GM12878 (cell line): ENCODE data around the gene CDC14B. TPM values are rescaled to one million over a fixed set of nuclear protein-coding genes. Genes with fewer than 3 reads are reported as not detected.

Source experiments
- CBX5 ChIP-seq: sonication (generic); IDR thresholded peaks from 2 replicates; pipeline ENCODE4 v1.6.1; 2016; ENCODE audit warnings: low read depth, moderate library complexity, mild to moderate bottlenecking, inconsistent platforms
- CUX1 ChIP-seq: IDR thresholded peaks from 2 replicates; pipeline ENCODE4 v1.6.1; 2012; ENCODE audit warnings: improper control_type of control experiment, low read depth, low read length; ENCODE audit not compliant: insufficient replicate concordance
- FOS ChIP-seq: IDR thresholded peaks from 3 replicates; pipeline ENCODE4 v1.6.1; 2011; ENCODE audit warnings: borderline replicate concordance; ENCODE audit not compliant: insufficient read length; ENCODE audit errors: extremely low read depth
- FOXM1 ChIP-seq: IDR thresholded peaks from 2 replicates; pipeline ENCODE4 v1.6.1; 2012; ENCODE audit warnings: low read depth, mild to moderate bottlenecking, inconsistent platforms, low read length, moderate library complexity
- IRF4 ChIP-seq: IDR thresholded peaks from 2 replicates; pipeline ENCODE4 v1.6.1; 2011; ENCODE audit warnings: low read depth, low read length
- MYB ChIP-seq: fragments of 150-350 bp; IDR thresholded peaks from 2 replicates; pipeline ENCODE4 v1.6.1; 2014; ENCODE audit warnings: mild to moderate bottlenecking, low read depth, low read length, borderline replicate concordance
- NFIC ChIP-seq: IDR thresholded peaks from 2 replicates; pipeline ENCODE4 v1.6.1; 2012; ENCODE audit warnings: low read depth, mild to moderate bottlenecking, inconsistent platforms, low read length, moderate library complexity
- NFYB ChIP-seq: IDR thresholded peaks from 2 replicates; pipeline ENCODE4 v1.6.1; 2011; ENCODE audit warnings: low read depth, mild to moderate bottlenecking, low read length, improper control_type of control experiment, moderate library complexity; ENCODE audit not compliant: insufficient read depth
- PAX8 ChIP-seq: fragments of 450-650 bp; IDR thresholded peaks from 2 replicates; pipeline ENCODE4 v1.6.1; 2017; ENCODE audit warnings: mild to moderate bottlenecking, moderate library complexity
- POLR2AphosphoS2 ChIP-seq: IDR thresholded peaks from 2 replicates; pipeline ENCODE4 v1.6.1; 2011; ENCODE audit warnings: low read depth, mild to moderate bottlenecking, low read length, improper control_type of control experiment, moderate library complexity
- SMAD1 ChIP-seq: fragments of 450-650 bp; IDR thresholded peaks from 2 replicates; pipeline ENCODE4 v1.6.1; 2018; ENCODE audit warnings: mild to moderate bottlenecking, low read depth; ENCODE audit not compliant: partially characterized antibody
- SRF ChIP-seq, 2 experiments: IDR thresholded peaks; 2 replicates each; pipeline ENCODE4 v1.6.1; 2011; ENCODE audit warnings: low read depth in 2 of 2, low read length in 2 of 2, mild to moderate bottlenecking in 1 of 2, moderate library complexity in 1 of 2
- SUPT20H ChIP-seq: IDR thresholded peaks from 2 replicates; pipeline ENCODE4 v1.6.1; 2011; ENCODE audit warnings: low read depth, mild to moderate bottlenecking, low read length, moderate library complexity, borderline replicate concordance; ENCODE audit not compliant: control insufficient read depth
- TARDBP ChIP-seq: IDR thresholded peaks from 2 replicates; pipeline ENCODE4 v1.6.1; 2016; ENCODE audit warnings: borderline replicate concordance
- TBL1XR1 ChIP-seq: IDR thresholded peaks from 2 replicates; pipeline ENCODE4 v1.6.1; 2012; ENCODE audit warnings: low read depth, low read length, improper control_type of control experiment
- ZNF24 ChIP-seq: fragments of 450-650 bp; IDR thresholded peaks from 2 replicates; pipeline ENCODE4 v1.6.1; 2017; ENCODE audit warnings: antibody characterized with exemption, mild to moderate bottlenecking
- ZNF274 ChIP-seq: IDR thresholded peaks from one replicate; pipeline ENCODE4 v1.8.0; 2011; ENCODE audit not compliant: insufficient read length, insufficient read depth
- polyA plus RNA-seq, 11 experiments: library from polyadenylated mRNA; depleted of rRNA in 4 of 11; unstranded in 6 of 11; stranded (reverse) in 5 of 11; fragments of >200 nt; fragmentation: Nextera tagmentation in 4 of 11; fragmentation: Illumina TruSeq in 1 of 11; extraction: Ambion mirVana in 4 of 11; extraction: Trizol in 1 of 11; gene quantifications; 1 replicate in 1 of 11; 2 replicates in 10 of 11; pipeline versions ENCODE4 v1.2.1 to v1.2.3, GENCODE V29; 2011 to 2016; ENCODE audit warnings: inconsistent platforms in 2 of 11, missing spikeins in 2 of 11, low read depth in 1 of 11
- total RNA-seq, 4 experiments: library from RNA; depleted of rRNA in 3 of 4; stranded (reverse); fragments of >200 nt in 3 of 4; fragmentation: Illumina TruSeq in 1 of 4; extraction: Trizol in 1 of 4; gene quantifications; 2 replicates each; pipeline versions ENCODE4 v1.2.1 to v1.2.3, GENCODE V29; 2013 to 2021
- TF ChIP-seq, protein P1 (sequence below): IDR thresholded peaks from 2 replicates; pipeline ENCODE4 v1.6.1; 2012; ENCODE audit warnings: mild to moderate bottlenecking, low read depth, low read length
- TF ChIP-seq, protein P2 (sequence below): fragments of 150-350 bp; IDR thresholded peaks from 2 replicates; pipeline ENCODE4 v1.6.1; 2014; ENCODE audit warnings: mild to moderate bottlenecking, low read depth, low read length
- TF ChIP-seq, protein P3 (sequence below): fragments of 450-650 bp; IDR thresholded peaks from 2 replicates; pipeline ENCODE4 v1.6.1; 2014; ENCODE audit warnings: mild to moderate bottlenecking

Gene CDC14B
- total and polyA plus RNA-seq, 10 of the 15 experiments (the other 5 are each of a cell fraction or from before 2014, with no cell fraction given), result 3.7 to 11.7 (median 6.2) TPM

- TF ChIP-seq, protein P1, sequence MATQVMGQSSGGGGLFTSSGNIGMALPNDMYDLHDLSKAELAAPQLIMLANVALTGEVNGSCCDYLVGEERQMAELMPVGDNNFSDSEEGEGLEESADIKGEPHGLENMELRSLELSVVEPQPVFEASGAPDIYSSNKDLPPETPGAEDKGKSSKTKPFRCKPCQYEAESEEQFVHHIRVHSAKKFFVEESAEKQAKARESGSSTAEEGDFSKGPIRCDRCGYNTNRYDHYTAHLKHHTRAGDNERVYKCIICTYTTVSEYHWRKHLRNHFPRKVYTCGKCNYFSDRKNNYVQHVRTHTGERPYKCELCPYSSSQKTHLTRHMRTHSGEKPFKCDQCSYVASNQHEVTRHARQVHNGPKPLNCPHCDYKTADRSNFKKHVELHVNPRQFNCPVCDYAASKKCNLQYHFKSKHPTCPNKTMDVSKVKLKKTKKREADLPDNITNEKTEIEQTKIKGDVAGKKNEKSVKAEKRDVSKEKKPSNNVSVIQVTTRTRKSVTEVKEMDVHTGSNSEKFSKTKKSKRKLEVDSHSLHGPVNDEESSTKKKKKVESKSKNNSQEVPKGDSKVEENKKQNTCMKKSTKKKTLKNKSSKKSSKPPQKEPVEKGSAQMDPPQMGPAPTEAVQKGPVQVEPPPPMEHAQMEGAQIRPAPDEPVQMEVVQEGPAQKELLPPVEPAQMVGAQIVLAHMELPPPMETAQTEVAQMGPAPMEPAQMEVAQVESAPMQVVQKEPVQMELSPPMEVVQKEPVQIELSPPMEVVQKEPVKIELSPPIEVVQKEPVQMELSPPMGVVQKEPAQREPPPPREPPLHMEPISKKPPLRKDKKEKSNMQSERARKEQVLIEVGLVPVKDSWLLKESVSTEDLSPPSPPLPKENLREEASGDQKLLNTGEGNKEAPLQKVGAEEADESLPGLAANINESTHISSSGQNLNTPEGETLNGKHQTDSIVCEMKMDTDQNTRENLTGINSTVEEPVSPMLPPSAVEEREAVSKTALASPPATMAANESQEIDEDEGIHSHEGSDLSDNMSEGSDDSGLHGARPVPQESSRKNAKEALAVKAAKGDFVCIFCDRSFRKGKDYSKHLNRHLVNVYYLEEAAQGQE, result no peak
- TF ChIP-seq TARDBP, result no peak
- TF ChIP-seq PAX8, result no peak
- TF ChIP-seq ZNF274, result no peak
- TF ChIP-seq FOS, result no peak
- TF ChIP-seq, protein P2, sequence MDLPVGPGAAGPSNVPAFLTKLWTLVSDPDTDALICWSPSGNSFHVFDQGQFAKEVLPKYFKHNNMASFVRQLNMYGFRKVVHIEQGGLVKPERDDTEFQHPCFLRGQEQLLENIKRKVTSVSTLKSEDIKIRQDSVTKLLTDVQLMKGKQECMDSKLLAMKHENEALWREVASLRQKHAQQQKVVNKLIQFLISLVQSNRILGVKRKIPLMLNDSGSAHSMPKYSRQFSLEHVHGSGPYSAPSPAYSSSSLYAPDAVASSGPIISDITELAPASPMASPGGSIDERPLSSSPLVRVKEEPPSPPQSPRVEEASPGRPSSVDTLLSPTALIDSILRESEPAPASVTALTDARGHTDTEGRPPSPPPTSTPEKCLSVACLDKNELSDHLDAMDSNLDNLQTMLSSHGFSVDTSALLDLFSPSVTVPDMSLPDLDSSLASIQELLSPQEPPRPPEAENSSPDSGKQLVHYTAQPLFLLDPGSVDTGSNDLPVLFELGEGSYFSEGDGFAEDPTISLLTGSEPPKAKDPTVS, result no peak
- no peak; the same call in 1 of the 2 replicates for TF ChIP-seq IRF4
- no peak for TF ChIP-seq SMAD1
- TF ChIP-seq, protein P3, sequence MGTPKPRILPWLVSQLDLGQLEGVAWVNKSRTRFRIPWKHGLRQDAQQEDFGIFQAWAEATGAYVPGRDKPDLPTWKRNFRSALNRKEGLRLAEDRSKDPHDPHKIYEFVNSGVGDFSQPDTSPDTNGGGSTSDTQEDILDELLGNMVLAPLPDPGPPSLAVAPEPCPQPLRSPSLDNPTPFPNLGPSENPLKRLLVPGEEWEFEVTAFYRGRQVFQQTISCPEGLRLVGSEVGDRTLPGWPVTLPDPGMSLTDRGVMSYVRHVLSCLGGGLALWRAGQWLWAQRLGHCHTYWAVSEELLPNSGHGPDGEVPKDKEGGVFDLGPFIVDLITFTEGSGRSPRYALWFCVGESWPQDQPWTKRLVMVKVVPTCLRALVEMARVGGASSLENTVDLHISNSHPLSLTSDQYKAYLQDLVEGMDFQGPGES, result no peak
- TF ChIP-seq SRF (IDR thresholded peaks at IDR 0.05; ENCODE audit: low read depth in 2 of 2, low read length in 2 of 2), result no peak
- TF ChIP-seq TBL1XR1, result no peak
- TF ChIP-seq MYB, result no peak
- TF ChIP-seq FOXM1, result no peak; the same call in 1 of the 2 replicates
- TF ChIP-seq ZNF24, result no peak
- TF ChIP-seq CBX5, result no peak
- TF ChIP-seq NFIC, result peak; percentile 94
- no peak for TF ChIP-seq CUX1
- no peak for TF ChIP-seq SUPT20H
- TF ChIP-seq NFYB, result no peak
- no peak for TF ChIP-seq POLR2AphosphoS2
Measured at GRCh38 chr9:96478829-96479371, 140.7 kb downstream of the CDC14B start (continued).
